ENCODE measurements around the gene WRAP73. TPM values are rescaled to one million over a fixed set of nuclear protein-coding genes. Genes with fewer than 3 reads are reported as not detected.

The WRAP73 gene
- total and polyA plus RNA-seq, 9 of the 15 experiments (the other 6 are each of a cell fraction or from before 2014, with no cell fraction given) = 4.3 to 51.8 (median 30.1) TPM

DNA sequence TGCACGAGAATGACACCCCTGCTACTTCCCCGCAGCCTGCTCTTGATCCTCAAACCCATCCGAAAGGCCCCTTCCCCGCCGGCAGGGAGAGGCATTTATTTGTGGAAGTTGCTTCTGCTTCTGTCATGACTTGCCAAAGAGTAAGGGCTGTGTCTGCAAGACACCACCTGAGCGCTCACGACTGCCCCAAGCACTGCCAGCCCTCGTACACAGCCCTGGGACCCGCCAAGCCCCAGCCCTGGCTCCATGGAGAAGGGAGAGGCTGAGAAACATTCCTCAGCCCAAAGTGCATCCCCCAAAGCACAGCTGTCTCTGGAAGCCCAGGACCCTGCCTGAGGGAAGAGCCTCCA lies 31.4 kb downstream of the WRAP73 start (continued):
- TF ChIP-seq GABPA (tag; conservative IDR thresholded peaks at IDR 0.05; ENCODE audit: low read depth) (0 out of 2 replicates have a peak, but pooled peaks have one; percentile 24), TAF7 (tag; IDR thresholded peaks at IDR 0.05) (no peak)
- TF ChIP-seq, protein P1, sequence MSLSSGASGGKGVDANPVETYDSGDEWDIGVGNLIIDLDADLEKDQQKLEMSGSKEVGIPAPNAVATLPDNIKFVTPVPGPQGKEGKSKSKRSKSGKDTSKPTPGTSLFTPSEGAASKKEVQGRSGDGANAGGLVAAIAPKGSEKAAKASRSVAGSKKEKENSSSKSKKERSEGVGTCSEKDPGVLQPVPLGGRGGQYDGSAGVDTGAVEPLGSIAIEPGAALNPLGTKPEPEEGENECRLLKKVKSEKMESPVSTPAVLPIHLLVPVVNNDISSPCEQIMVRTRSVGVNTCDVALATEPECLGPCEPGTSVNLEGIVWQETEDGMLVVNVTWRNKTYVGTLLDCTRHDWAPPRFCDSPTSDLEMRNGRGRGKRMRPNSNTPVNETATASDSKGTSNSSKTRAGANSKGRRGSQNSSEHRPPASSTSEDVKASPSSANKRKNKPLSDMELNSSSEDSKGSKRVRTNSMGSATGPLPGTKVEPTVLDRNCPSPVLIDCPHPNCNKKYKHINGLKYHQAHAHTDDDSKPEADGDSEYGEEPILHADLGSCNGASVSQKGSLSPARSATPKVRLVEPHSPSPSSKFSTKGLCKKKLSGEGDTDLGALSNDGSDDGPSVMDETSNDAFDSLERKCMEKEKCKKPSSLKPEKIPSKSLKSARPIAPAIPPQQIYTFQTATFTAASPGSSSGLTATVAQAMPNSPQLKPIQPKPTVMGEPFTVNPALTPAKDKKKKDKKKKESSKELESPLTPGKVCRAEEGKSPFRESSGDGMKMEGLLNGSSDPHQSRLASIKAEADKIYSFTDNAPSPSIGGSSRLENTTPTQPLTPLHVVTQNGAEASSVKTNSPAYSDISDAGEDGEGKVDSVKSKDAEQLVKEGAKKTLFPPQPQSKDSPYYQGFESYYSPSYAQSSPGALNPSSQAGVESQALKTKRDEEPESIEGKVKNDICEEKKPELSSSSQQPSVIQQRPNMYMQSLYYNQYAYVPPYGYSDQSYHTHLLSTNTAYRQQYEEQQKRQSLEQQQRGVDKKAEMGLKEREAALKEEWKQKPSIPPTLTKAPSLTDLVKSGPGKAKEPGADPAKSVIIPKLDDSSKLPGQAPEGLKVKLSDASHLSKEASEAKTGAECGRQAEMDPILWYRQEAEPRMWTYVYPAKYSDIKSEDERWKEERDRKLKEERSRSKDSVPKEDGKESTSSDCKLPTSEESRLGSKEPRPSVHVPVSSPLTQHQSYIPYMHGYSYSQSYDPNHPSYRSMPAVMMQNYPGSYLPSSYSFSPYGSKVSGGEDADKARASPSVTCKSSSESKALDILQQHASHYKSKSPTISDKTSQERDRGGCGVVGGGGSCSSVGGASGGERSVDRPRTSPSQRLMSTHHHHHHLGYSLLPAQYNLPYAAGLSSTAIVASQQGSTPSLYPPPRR (CRISPR knock-in tag; IDR thresholded peaks at IDR 0.05; ENCODE audit: borderline replicate concordance) = no peak
- TF ChIP-seq, protein P2, sequence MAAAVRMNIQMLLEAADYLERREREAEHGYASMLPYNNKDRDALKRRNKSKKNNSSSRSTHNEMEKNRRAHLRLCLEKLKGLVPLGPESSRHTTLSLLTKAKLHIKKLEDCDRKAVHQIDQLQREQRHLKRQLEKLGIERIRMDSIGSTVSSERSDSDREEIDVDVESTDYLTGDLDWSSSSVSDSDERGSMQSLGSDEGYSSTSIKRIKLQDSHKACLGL (CRISPR knock-in tag; IDR thresholded peaks at IDR 0.05; ENCODE audit: borderline replicate concordance, poor library complexity, severe bottlenecking) = no peak
